ENCODE measurements around the gene ARHGAP24.

ARHGAP24 gene

GRCh38 chr4:86035688-86036087 lies 560.7 kb downstream of the ARHGAP24 start:
- TF ChIP-seq CTCF (IDR thresholded peaks at IDR 0.05; ENCODE audit: insufficient read depth, low read length, poor library complexity, severe bottlenecking) (no peak), EZH2phosphoT487 (conservative IDR thresholded peaks at IDR 0.05; ENCODE audit: low read length) (no peak)
- H3K9ac ChIP-seq (ENCODE audit: low read length) = no peak overlapping the region
- H3K9me3 ChIP-seq (ENCODE audit: insufficient read depth, low read length) = no peaks in the 10 kb centered on the region
- H3K27ac ChIP-seq (ENCODE audit: low read depth, low read length) = no peak overlapping the region
- H3F3A ChIP-seq (ENCODE audit: insufficient read depth) = no peaks in the 10 kb centered on the region
- no peaks in the 10 kb centered on the region for H3K79me2 ChIP-seq (ENCODE audit: insufficient read depth, low read length)
- H3K9me2 ChIP-seq (replicated peaks; ENCODE audit: insufficient read depth, low read length) = no peaks in the 10 kb centered on the region
- no peaks in the 10 kb centered on the region for H3K36me3 ChIP-seq (ENCODE audit: low read length)
- no peaks in the 10 kb centered on the region for H3K27me3 ChIP-seq (ENCODE audit: low read length)
- no peaks in the 10 kb centered on the region for H4K20me1 ChIP-seq (ENCODE audit: low read depth, low read length)
- no peak overlapping the region for H3K4me2 ChIP-seq (ENCODE audit: low read depth, low read length, poor library complexity, severe bottlenecking)
- H2AFZ ChIP-seq (ENCODE audit: low read depth, low read length, severe bottlenecking) = no peak overlapping the region
- H3K4me3 ChIP-seq (ENCODE audit: insufficient read depth, low read length, poor library complexity, severe bottlenecking) = no peak overlapping the region

DNA sequence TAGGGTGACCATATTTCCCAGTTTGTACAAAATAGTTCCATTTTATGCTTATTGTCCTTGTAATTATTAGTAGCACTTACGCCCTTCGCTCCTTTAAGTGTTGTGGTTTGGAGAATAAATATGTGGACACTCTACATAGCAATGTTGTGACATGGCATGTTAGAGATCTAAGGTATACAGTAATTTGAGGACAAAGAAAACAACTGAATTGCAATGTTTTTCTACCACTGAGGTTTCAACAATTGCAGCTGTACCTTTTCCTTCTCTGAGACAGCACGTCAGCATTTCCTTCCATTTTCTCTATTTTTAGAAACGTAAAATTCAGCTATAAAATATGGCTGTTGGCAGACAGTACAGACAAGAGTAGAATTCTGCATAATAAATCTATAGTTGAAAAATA lies 561.8 kb downstream of the ARHGAP24 start:
- TF ChIP-seq EZH2phosphoT487 (conservative IDR thresholded peaks at IDR 0.05; ENCODE audit: low read length) (no peak), CTCF (IDR thresholded peaks at IDR 0.05; ENCODE audit: insufficient read depth, low read length, poor library complexity, severe bottlenecking) (no peak)
- Histone ChIP-seq H3K36me3 (ENCODE audit: low read length) (no peaks in the 10 kb centered on the region), H3K9me3 (ENCODE audit: insufficient read depth, low read length) (no peaks in the 10 kb centered on the region), H3K27ac (ENCODE audit: low read depth, low read length) (no peak overlapping the region), H3K79me2 (ENCODE audit: insufficient read depth, low read length) (no peaks in the 10 kb centered on the region), H3F3A (ENCODE audit: insufficient read depth) (no peaks in the 10 kb centered on the region), H4K20me1 (ENCODE audit: low read depth, low read length) (no peaks in the 10 kb centered on the region), H3K27me3 (ENCODE audit: low read length) (no peaks in the 10 kb centered on the region), H3K4me3 (ENCODE audit: insufficient read depth, low read length, poor library complexity, severe bottlenecking) (no peak overlapping the region), H2AFZ (ENCODE audit: low read depth, low read length, severe bottlenecking) (no peak overlapping the region), H3K9ac (ENCODE audit: low read length) (no peak overlapping the region), H3K4me2 (ENCODE audit: low read depth, low read length, poor library complexity, severe bottlenecking) (no peak overlapping the region), H3K9me2 (replicated peaks; ENCODE audit: insufficient read depth, low read length) (no peaks in the 10 kb centered on the region)

- no peaks in the 10 kb centered on the region for H3K79me2 ChIP-seq (ENCODE audit: insufficient read depth, low read length)
- H4K20me1 ChIP-seq (ENCODE audit: low read depth, low read length) = no peaks in the 10 kb centered on the region
- H3K4me3 ChIP-seq (ENCODE audit: insufficient read depth, low read length, poor library complexity, severe bottlenecking) = no peak overlapping the region
- no peak overlapping the region for H2AFZ ChIP-seq (ENCODE audit: low read depth, low read length, severe bottlenecking)
- H3K9ac ChIP-seq (ENCODE audit: low read length) = no peak overlapping the region
- H3K27me3 ChIP-seq (ENCODE audit: low read length) = no peaks in the 10 kb centered on the region
- H3K36me3 ChIP-seq (ENCODE audit: low read length) = no peaks in the 10 kb centered on the region
- no peaks in the 10 kb centered on the region for H3K9me3 ChIP-seq (ENCODE audit: insufficient read depth, low read length)
- H3K9me2 ChIP-seq (replicated peaks; ENCODE audit: insufficient read depth, low read length) = no peaks in the 10 kb centered on the region
- no peak overlapping the region for H3K4me2 ChIP-seq (ENCODE audit: low read depth, low read length, poor library complexity, severe bottlenecking)
- H3F3A ChIP-seq (ENCODE audit: insufficient read depth) = no peaks in the 10 kb centered on the region
- H3K27ac ChIP-seq (ENCODE audit: low read depth, low read length) = no peak overlapping the region
- no peak for TF ChIP-seq EZH2phosphoT487 (conservative IDR thresholded peaks at IDR 0.05; ENCODE audit: low read length)
- TF ChIP-seq CTCF (IDR thresholded peaks at IDR 0.05; ENCODE audit: insufficient read depth, low read length, poor library complexity, severe bottlenecking) = no peak
Observed at GRCh38 chr4:86038037-86038436, 563.1 kb downstream of the ARHGAP24 start.
